Globus pallidus (tissue), 1 donor: ENCODE measurements around the gene LRRC3C.
"Not testable (repeated sequence)": the region's sequence is repeated elsewhere in the genome, so short reads cannot be mapped to it uniquely, and the experiment has no call there.

ENCODE experiments used
- DNase-seq: peaks from one replicate; pipeline ENCODE4 v3.0.0-alpha.2; 2015; ENCODE audit warnings: low spot score

LRRC3C gene, protein sequence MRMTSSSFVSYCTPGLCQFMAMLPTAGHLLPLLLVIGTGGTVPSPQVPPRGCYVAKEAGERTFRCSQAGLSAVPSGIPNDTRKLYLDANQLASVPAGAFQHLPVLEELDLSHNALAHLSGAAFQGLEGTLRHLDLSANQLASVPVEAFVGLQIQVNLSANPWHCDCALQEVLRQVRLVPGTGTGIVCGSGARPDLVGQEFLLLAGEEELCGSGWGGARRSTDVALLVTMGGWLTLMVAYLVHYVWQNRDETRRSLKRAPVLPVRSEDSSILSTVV

DNA sequence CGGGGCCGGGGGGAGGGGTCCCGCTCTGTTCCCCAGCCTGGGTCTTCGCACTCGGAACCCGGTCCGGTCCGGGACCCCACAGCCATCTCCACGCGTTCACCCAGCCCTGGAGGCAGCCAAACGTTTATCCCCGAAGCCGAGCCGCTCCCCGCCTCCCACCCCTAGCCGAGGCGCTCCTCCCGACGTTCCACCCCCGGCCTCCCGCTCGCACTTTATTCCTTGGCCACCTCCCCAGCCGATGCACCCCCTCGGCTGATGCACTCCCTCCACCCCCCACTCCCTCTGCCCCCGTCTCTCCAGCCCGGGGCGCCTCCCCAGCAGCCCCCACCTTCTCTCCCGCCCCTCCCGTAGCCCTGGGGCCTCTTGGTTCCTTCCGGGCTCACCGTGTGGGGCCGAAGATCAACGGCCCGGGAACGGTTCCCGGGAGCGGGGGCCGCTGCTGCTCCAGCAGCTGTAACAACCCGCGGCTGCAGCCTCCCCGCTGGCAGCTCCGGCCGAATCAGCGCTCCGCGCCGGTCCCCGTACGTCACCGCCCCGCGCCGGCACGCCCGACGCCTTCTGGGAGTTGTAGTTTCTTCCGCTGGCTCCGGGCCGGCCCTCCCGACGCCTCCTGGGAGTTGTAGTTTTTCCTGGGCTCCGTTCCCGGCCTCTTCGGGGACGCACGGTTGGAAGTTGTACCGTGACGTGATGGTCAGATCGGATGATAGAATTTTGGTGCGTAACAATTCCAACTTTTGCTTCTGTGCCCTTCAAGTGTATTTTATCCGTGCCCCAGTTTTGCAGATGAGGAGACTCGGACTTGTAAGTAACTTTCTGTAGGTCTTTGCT, at the start of gene LRRC3C, which contains the start of gene ORMDL3:
Gene LRRC3C, plus strand, starts transcription at position 632 of the 828 bp plus-strand sequence. CDS start 13,792 bp downstream, outside the sequence.
Gene ORMDL3, minus strand, starts transcription at position 501 of the 828 bp plus-strand sequence. CDS start 3,398 bp downstream, outside the sequence.
- DNase-seq, result peak; percentile 91

DNA sequence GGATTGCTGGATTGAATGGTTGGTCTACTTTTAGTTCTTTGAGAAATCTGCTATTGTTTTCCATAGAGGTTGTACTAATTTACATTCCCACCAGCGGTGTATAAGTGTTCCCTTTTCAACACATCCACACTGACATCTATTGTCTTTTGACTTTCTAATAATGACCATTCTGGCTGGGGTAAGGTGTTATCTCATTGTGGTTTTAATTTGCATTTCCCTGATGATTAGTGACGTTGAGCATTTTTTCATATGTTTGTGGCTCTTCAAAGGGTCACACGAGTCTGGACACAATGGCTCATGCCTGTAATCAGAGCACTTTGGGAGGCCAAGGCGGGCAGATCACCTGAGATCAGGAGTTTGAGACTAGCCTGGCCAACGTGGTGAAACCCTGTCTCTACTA, 41.4 kb upstream of the LRRC3C start:
- DNase-seq, result not testable (repeated sequence)

DNA sequence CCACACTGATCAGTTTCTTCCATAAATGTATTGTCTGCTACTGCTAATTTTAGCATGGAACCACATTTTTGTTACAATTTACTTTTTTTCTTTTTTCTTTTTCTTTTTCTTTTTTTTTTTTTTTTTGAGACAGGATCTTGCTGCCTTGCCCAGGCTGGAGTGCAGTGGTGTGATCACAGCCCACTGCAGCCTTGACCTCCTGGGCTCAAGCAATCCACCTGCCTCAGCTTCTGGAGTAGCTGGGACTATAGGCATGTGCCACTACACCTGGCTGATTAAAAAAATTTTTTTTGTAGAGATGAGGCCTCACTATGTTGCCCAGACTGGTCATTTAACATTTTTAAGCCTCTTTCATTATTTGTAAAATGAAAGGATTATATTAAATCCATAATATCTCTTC, 40.5 kb upstream of the LRRC3C start:
- no peak for DNase-seq

DNA sequence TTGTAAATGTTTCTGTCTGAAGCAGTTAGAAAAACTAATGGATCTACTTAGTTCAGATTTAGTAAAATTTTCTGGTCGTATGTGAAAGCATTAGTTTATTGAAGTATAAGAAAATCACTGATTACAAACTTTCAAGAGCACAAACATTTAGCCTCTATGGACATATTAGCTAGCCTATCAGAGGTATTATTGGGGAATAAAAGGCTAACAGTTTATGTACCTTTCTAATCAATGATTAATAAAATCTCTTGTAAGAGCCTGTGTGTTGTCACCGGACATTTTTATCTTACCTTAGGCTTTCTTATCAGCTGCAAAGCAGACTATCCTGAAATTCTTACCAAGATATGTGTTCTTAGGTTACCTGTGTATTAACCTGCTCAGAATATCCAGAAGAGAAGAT, 38.3 kb upstream of the LRRC3C start:
- no peak for DNase-seq

DNA sequence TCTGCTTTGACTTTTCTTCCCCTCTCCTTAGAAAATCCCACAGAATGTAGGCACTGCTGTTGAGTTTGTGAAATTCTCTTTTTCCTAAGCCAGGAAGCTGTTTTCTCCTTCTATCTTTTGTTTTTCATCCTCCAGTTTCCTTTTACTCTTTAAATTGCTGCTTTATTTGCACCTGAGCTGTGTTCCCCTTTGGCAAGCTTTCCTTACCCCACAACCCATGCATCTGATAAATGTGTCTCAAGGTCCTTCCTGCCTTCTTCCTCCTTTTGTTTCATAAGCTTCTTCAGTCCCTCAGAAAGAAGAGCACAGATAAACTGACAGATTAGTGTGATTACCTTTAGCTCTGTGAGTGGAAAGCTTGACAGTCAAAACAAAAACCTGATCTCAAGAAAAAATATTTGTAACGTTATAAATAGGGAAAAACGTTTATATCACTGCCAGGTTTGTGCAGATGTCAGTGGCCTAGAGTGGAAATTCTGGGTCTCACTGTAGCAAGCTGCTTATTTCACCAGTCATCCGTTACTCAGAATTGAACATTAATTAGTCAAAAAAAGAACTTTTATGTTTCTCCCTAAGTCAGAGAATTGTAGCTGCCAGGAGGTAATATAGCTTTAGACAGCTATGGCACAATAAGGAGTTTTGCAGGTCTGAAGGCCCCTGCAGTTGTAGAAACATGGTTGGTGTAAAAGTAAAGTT, 32.7 kb upstream of the LRRC3C start:
- no peak for DNase-seq

DNA sequence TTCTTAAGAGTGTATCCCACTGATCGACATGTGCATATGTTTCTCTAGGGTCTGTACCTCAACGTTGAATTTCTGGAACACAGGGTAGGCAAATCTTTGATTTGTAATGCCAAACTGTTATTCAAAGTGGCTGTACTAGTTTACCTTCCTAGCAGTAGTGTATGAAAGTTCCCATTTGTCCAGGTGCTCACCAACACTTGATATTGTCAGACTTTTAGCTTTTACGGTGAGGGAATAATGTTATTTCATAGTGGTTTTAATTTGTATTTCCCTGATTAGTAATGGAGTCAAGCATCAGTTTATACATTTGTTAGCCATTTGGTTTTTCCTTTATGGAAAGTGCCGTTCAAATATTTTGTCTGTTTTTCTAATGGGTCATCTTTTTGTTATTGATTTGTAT, 29.4 kb upstream of the LRRC3C start:
- DNase-seq, result no peak

DNA sequence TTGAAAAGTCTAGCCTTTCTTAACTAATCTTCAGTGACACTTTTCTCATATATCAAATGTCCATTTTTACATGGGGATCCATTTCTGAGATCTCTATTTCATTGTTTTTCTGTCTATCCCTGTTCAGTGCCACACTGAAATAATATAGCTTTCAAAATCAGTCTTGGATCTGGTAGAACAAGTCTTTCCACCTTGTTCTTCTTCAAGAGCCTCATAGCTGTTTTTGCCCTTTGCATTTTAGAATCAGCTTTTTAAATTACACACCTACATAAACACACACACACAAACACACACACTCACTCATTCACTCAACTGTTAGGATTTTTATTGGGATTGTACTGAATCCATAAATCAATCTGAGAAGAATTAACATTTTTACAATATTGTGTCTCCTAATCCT, 28.3 kb upstream of the LRRC3C start:
- no peak for DNase-seq

DNA sequence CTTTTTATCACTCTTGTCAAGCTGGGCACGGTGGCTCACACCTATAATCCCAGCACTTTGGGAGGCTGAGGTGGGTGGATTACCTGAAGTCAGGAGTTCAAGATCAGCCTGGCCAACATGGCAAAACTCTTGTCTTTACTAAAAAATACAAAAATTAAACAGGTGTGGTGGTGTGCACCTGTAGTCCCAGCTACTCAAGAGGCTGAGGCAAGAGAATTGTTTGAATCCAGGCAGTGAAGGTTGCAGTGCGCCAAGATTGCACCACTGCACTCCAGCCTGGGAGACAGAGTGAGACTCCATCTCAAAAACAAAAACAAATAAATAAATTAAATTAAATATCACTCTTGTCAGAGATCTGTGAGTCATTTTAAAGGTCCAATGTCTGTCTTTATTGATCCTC, 25.5 kb upstream of the LRRC3C start:
- DNase-seq, result not testable (repeated sequence)

DNA sequence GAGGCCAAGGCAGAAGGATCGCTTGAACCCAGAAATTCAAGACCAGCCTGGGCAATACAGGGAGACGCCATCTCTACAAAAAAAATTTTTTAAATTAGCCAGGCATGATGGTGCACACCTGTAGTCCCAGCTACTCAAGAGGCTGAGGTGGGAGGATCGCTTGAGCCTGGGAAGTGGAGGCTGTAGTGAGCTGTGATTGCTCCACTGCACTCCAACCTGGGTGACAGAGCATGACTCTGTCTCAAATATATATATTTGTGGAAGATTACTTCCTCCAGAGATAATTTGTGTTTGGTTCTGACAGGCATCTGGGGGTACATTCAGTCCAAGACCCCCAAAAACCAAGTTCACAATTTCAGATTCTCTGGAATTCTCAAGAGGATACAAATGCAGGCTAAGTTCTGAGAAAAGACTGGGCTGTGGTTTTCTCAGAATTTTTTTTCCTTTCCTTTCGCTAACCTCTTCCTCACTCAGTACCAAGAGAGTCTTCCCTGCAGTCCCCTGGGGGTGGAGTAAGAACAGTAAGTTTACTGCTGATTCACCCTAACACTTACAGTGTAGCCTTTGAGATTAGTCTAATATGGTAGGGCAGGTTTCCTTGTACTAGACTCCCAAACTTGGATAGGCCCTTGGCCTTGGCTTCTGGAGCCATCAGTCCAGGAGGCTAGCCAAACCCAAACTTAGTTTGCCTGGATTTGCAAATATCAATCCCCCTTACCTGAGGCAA, 24.2 kb upstream of the LRRC3C start:
- no peak for DNase-seq

DNA sequence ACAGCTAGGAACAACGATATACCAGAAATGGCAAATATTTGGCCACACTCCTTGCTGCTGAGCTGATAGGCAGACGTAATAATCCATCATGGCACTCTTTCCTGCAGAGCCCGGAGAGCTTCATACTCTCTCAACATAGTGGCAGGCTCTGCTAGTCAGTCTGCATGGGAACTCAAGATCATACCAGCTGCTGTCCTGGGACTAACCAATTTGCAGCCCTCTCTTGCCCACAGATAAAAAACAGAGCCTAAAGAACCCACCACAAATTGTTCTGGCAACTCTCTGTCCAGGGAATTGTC, 22.6 kb upstream of the LRRC3C start:
- DNase-seq, result no peak

DNA sequence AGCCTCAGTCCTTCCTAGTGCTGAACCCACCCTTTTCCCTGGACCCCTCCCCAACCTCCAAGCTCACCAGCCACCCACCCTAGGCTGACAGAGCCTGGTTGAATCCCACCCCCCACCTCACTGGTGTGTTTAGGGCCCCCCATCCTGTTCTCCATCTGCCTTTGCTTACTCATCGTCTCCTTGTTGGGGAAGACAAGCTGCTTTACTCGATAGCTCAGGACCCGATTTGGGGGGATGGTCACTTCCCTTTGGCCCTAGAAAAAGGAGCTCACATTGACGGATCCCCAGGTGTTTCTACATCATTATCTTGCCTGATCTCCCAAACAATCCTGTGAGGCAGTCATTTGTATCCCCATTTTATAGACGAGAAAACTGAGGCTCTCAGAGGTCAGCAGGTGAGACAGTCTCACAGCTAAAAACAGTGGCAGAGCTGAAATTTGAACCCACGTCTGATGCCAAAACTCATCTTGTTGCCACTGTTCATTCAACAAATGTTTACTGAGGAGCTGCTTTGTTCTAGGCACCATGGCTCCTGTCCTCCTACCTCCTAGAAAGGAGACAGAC, 18.7 kb upstream of the LRRC3C start:
- no peak for DNase-seq

DNA sequence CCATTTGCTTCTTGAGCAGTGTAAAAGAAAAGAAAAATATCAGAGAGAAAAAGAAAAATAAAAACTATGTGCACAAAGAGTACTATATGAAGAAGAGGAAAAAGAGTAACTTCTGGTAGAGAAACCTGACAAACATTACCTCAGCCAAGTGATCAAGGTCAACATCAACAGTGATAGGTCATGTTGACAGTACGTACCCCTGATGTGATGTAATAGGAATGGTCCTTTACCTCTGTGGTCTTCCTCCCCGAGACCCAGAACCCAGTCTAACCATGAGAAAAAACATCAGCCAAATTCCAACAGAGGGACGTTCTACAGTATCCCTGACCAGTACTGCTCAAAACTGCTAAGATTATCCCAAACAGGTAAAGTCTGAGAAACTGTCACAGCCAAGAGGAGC, 13.5 kb upstream of the LRRC3C start:
- DNase-seq, result no peak

DNA sequence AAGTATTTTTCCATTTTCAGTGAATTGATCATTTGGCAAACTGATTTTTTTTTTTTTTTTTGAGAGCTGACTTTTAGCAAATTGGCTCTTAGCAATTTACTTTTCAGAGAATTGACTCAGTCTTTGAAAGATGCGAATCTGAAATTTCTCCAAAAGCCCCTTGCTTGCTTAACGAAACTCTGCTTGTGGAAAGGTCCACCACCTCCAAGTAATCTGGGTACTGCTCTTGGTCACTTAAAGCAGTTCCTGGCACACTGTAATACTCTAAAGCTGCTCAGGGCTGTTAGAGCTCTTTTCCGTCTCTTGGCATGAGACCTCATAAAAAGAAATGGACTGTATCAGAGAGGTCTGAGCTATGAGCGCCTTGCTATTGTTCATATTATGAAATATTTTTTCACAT, 12.0 kb upstream of the LRRC3C start:
- DNase-seq, result no peak

DNA sequence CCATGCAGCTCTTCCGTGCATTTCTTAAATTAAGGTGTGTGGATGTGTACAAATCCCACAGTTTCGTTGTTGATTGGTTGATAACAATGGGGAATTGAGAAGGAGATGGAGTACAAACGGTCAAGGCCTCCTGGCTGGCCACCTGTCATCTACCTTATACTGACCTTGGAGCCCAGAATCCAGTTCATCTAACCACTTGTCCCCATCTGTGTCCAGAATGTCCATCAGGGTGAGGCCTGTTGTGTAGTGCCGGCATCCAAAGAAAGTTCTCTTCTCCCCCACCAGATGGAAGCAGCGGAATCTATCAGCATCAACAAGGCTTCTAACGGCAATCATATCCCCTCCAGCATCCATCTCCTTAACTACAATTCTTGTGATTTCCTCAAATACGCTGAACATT, 10.6 kb upstream of the LRRC3C start:
- no peak for DNase-seq

DNA sequence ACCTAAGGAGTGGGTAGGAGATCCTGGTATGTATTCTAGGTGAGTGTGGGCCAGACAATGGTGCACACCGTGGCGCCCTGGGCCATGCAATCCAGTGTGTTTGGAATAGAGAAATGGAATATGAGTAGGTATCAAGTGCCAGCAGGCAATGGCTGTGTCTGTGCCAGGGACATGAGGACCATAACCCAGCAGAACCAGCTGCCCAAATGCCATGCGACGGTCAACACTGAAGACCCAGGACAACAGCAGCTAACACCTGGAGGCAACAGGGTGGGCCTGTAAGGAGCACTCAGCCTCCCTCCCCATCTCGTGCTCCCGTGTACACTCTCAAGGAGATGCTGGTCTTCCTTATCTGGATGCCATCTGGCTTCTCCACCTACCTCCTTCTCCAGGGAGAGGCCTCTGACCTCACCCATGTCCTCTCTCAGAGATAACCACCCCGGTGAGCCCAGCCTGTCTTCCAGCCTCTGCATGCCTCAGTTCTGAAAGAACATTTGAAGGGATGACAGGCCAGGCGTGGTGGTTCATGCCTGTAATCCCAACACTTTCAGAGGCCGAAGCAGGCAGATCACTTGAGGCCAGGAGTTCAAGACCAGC, 8.3 kb upstream of the LRRC3C start:
- DNase-seq, result no peak

DNA sequence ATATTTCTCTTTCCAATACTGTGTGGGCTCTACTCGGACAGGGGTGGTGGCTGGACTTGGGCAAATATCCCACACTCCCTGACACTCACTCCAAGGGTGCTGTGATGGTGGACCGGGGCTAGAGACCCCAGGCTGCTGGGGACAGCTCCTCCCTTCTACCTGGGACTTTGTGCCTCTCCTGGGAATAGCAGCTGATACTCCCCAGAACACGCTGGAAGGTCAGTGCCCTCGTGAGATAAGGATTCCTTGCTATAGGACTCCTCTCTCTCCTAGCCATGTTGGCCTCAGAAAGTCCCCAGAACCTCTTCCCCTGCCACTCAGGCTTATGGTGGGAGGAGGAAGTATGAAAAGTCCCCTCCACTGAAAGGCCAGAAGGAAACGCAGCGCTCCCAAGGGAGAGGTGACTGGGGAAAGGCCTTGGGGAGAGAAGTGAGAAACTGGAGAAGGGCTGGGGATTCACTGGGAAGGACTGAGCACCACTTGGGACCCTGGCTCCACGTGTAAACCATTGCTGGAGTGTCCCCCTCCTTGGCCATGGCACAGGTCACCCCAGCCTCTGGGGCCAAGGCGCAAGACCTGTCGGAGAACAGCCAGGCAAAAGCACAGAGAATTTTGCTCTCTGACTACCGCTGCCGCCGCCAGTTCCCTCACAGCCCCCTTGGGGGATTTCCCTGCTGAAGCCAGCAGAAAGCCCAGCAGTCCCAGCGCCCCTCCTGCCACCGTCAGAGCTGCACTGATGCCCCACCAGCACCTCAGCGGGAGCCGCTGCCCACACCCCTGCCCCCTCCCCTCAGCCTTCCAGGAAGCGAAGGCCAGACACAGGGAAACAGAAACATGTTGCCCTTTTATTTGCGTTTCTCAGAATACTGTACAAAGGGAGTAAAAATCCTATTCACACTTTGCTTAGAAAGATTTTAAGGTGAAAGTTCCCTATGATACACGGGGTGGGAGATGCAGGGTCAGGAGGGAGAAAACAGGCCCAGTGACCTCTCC, 7.0 kb upstream of the LRRC3C start:
- DNase-seq, result no peak

DNA sequence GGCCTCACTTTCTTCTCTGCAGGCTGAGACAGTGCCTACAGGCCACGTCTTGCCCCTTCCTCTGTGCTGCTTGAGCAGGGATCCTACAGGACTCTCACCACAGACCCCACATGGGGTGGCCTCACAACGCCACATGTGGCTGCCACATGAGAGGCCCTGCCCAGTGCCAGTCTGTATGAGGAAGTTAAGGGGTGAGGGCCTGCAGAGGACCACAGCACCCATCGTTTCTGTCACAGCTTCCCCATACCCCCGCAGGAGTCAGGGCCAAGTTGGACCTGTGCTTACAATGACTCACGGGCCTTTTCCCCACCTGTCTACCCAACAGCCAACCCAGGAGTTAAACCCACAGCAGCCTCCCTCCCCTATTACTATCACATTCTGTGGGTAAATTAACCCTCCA, 6.2 kb upstream of the LRRC3C start:
- peak; percentile 39 for DNase-seq

DNA sequence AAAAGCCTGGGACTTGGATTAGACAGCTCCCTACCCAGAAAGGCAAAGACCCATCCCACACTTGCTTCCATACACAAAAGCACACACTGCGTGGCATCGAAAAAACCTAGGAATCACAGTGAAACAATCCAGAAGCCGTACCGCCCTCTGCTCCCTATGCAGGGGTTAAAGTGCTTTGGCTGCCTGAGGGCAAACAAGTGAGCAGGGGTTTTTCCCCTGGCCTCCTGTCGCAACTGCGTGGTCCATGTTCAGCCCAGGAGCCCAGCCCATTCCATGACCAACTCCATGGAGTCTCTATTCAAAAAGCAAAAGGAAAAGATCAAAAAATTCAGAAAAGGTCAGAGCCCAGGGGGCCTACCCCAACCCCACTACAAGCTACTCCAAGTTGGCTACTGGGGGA, 5.5 kb upstream of the LRRC3C start:
- no peak for DNase-seq

DNA sequence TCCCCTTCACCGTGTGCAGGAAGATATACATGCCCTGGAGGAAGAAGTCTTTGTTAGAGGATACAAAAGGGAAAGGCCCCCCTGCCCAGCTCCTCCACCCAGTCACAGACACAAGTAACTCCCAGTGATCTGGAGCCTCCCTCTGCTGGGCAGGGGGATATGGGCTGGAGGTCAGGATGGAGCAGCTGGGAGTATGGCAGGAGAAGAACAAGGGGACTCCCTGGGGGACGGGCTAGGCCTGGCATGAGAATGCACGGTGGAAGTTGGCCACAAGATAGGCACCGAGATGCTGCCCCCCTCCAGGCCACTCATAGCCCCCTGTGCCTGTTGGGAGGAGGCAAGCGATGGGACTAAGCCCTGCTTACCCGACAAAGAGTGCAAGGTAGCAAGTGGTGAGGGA, 4.3 kb upstream of the LRRC3C start:
- DNase-seq, result no peak
